Occipital lobe (tissue), 2 donors: ENCODE results near the gene TBC1D22A. TPM values are rescaled to one million over a fixed set of nuclear protein-coding genes. Genes with fewer than 3 reads are reported as not detected.
"Not testable (repeated sequence)": the region's sequence is repeated elsewhere in the genome, so short reads cannot be mapped to it uniquely, and the experiment has no call there.

Source experiments
- DNase-seq: peaks from one replicate; lab custom pipeline; 2025; lab: John Stamatoyannopoulos, UW
- total RNA-seq: library from RNA; depleted of rRNA; stranded (reverse); fragments of >200 nt; gene quantifications from one replicate; pipeline ENCODE4 v1.2.3, GENCODE V29; 2014

TBC1D22A gene
- total RNA-seq, 1 donor from 2014 or later, result 4.5 TPM

DNA sequence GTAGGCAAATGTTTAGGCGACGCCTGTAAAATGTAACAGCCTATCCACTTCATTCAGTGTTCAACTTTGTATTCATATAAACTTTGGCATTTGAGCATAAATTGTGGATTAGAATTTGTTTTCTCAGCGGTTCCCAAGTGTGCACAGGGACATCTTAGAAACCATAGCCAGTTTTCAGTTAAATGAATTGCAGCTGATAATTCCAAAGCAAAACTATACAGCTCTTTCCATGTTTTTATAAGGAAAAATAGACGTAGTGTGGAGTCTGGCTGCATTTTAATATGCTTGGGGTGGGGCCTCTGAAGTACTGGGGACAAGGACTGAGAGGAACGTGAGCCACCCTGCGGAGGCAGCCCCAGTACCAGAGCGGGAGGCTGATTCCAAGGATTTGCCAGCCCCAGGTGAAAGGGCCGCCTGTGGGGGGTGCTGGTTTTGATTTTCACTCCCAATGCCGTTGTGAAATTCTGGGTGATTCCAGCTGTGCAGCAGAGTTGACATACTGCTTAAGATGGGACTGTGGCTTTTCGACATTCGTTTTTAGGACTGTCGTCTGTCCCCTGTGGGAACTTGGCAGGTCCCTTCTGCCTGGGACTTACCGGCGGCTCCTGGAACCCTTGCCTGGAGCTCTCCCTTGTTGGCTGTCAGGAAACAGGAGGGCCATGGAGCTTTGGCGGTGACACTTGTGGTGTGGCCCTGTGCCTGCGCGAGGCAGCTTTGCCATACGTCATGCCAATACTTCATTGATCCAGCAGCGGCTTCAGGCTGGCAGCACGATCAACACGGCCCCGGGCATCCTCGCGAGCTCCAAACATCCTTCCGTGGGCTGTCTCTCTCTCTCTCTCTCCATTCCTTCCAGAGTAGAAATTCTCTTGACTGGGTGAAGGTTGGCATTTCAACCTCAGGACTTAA is 370.9 kb downstream of the TBC1D22A start:
- no peak for DNase-seq

- DNase-seq, result no peak
These were observed 371.8 kb downstream of the TBC1D22A start for GRCh38 chr22:47134222-47134621.

DNA sequence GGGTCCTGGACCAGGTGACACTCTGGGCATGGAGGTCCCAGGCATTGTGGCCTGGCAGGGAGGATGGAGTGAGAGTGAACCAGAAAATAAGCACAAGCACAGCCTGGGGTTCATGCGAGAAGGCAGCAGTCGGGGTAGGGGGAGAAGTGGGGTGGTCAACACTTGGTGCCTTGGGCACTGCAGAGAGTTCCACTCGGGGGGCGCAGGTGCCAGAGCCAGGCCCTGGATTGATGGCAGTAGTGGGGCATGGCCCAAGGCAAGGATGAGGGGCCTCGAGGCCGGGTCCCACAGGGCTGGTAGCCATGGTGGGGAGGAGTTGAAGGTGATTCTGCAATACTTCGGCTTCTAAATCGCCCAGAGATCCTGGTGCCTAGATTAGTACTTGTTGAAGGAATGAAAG is 372.9 kb downstream of the TBC1D22A start:
- DNase-seq, result no peak

DNA sequence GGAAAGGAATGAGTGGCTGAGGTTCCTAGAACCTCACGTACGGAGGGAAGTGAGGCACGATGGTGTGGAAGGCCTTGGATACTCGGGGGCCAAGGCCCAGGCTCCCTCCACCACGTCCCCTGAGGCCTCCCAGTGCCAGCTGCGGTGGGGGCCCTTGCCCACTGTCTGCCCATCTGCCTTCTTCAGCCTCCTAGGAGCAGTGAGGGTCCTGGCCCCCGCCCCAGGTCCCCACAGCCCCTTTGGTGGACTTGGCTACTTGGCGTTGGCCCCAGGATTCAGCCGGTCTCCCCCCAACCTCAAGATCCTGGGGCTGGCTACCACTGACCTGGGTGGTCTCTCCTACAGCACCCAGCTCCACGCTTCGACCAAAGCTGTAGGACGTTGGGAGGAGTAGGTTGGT is 373.6 kb downstream of the TBC1D22A start:
- no peak for DNase-seq

DNA sequence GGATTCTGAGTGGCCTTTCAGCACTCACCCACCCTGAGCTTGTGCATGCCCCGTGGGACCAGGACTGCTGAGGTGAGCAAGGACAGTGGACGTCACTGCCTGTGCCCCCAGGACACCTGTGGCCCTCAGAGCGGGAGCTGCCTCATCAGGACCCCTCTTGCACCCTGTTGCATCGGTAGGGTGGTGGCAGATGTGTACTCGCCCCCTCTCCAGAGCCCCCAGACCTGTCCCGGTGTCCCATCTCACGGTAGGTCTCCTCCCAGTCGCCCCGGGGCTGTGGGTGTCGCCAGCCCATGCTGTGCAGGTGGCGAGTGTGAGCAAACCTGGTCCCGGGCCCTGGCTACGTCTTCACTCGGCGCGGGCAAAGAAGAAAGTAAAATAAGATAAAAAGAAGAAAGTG is 374.2 kb downstream of the TBC1D22A start:
- no peak for DNase-seq

DNA sequence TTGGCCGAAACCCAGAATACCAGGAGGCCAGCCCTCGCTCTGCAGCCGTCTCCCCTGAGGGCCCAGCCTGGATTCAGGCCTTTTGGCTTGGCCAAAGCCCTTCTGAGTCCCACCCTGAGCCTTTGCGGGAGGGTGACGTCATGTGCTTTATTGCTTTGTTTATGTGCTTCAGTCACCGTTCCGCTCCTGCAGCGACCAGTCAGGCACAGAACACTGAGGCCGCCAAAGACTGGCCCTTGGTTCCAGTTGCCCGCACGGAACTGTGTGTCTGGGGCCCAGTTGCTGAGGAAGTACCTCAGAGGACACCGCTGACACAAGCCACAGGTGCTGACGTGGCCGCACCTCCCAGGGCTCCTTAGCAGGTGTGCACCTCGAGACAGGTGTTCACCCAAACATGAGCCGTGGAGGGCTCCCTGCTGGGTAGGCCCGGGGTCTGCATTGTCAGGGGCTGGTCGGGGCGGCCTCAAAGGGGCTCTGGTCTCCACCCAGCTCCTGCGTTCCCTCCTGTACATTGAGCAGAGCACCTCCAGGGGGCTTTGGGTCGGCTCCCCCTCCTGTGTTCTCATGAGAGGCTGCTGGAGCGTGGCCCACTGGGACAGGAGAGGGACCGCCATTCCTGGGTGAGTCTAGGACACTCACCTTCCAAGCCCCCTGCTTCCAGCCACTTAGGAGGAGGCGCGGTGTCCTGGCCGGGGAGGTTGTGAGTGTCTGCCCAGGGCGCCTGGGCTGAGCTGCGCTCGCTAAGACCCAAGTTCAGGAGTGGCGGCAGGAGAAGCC is 376.8 kb downstream of the TBC1D22A start:
- DNase-seq, result no peak

DNA sequence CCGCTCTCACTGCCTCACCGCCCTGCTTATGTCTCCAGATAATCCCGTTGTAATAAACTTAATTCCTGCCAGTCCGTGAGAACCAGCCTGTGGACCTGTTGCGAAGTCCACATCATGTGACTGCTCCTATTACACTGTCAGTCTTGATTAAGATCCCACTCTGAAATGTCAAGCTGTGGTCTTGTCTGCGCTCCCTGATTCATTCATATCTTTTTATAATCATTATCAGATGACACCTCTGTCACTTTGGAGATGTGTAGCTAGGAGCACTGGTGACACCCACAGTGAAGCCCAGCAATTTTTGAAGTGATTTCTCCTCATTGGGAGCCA is 377.3 kb downstream of the TBC1D22A start:
- no peak for DNase-seq

DNA sequence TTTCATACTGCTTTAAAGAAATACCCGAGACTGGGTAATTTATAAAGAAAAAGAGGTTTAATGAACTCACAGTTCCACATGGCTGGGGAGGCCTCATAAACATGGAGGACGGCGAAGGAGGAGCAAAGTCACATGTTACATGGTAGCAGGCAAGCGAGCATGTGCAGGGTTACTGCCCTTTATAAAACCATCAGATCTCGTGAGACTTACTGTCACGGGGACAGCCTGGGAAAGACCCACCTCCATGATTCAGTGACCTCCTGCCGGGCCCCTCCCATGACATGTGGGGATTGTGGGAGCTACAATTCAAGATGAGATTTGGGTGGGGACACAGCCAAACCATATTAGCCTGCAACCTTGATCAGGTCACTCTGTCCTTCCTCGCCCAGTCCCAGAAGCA is 378.5 kb downstream of the TBC1D22A start:
- DNase-seq, result not testable (repeated sequence)

DNA sequence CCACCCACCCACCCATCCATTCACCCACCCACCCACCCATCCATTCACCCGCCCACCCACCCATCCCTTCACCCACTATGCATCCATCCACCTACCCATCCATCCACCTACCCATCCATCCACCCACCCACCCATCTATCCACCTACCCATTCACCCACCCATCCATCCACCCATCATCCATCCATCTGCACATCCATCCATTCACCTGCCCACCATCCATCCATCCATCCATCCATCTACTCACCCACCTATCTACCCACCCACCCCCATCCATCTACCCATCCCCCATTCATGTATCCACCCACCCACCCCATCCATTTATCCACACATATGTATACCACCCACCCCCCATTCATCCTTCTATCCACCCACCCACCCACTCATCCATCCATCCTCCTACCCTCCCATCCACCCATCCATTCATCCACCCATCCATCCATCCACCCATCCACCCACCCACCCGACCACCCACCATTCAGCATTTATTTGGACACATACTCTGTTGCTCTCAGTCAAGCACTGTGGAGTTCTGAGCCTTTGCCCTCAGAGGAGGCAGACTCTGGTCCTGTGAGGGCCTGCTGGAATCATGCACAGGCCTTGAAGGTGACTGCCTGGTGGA is 380.1 kb downstream of the TBC1D22A start:
- DNase-seq, result no peak

GRCh38 chr22:47143249-47143938 is 380.9 kb downstream of the TBC1D22A start:
- DNase-seq, result no peak

GRCh38 chr22:47144076-47144765 is 381.8 kb downstream of the TBC1D22A start:
- no peak for DNase-seq

- DNase-seq, result no peak
These were observed 382.5 kb downstream of the TBC1D22A start for GRCh38 chr22:47144791-47145425.

GRCh38 chr22:47145883-47146282 is 383.4 kb downstream of the TBC1D22A start:
- DNase-seq, result no peak

GRCh38 chr22:47146391-47146790 is 383.9 kb downstream of the TBC1D22A start:
- DNase-seq, result no peak

- DNase-seq, result no peak
These were observed 384.5 kb downstream of the TBC1D22A start for GRCh38 chr22:47146941-47147340.

DNA sequence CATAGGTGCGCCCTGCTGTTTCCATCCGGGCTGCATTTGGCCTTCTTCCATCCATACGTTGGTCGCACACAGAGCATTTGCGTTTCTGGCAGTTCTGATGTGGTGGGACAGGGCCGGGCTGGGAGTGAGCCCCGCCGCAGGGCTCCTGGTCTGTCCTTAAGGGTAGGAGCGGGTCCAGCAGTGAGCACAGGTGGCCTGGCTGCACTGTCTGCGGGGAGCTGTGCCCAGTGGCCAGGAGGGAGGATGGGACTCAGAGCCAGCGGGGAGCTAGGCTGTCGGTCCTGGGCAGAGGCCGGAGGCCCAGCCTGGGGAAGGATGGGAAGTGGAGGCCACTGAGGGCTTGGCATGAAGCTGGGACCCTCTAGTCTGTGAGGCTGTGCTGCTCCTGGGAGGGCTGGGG is 385.1 kb downstream of the TBC1D22A start:
- DNase-seq, result no peak

- DNase-seq, result no peak
These were observed 386.1 kb downstream of the TBC1D22A start for GRCh38 chr22:47148510-47148909.

DNA sequence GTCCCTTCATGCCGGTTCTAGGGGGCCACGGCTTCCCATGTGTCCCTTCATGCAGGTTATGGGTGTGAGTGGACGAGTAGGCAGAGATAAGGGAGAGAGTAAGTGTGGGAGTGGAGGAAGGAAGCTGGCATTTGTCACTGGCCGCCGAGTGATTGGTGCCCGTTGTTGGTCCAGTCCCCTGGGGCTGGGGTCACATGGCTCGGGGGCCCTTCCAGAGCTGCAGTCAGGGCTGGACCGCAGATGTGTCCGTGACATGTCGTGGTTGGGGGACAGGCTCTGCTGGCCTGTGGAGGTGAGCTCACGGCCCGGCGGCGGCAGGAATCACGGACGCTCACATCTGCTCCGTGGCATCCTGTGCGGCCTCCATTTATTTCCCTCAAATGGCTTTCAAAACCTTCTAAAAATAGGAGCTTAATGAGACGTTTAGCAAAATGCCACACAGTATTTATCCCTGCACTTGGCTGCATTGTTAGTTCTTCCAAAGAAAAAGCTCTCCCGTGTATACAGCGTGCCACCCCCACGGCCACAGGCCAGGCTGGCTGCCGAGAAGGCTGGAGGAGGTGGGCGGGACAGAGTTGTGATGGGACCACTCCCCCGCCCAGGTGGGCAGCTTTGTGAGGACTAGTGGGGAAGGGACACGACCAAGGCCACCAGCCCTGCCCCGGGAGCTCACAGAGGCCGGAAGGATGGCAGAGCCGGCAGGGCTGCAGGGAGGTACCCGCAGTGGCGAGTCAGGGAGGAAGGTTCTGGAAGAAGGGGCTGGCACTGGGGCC is 386.7 kb downstream of the TBC1D22A start:
- peak; percentile 15 for DNase-seq

DNA sequence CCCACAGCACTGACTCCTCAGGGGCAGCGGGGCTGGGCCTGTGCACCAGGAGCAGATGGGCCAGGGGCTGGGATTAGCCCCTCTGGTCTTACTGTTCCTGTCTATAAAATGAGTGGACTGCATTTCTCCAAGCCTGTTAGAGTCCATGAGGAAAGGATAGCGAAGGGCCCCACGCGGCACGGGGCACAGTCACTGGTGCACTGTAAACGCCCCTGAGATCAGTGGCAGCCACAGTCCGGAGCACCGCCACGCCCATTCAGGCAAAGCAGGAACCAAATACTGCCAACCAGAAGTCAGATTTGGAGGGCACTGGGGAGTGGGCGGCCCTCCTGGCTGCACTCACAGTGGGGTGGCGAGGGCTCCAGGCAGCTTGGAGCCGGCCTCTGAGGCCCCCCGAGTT is 387.5 kb downstream of the TBC1D22A start:
- no peak for DNase-seq

GRCh38 chr22:47150426-47150825 is 388.0 kb downstream of the TBC1D22A start:
- no peak for DNase-seq
